CD14-positive monocyte (primary cell): ENCODE data around the gene ATXN1. TPM values are rescaled to one million over a fixed set of nuclear protein-coding genes. Genes with fewer than 3 reads are reported as not detected.

ENCODE experiments used
- DNase-seq, 3 donors: peaks; one replicate each; pipeline ENCODE4 v3.0.0-alpha.2; 2011 to 2022
- H2AFZ ChIP-seq: 2 replicates; pipeline ENCODE4 v1.6.0; 2012; ENCODE audit warnings: mild to moderate bottlenecking, low read depth, low read length, inconsistent platforms; ENCODE audit not compliant: insufficient read depth, poor library complexity, severe bottlenecking
- H3K27ac ChIP-seq, 2 donors: 1 replicate in 1 of 2; 2 replicates in 1 of 2; pipeline ENCODE4 v1.5.1; 2012 to 2013; ENCODE audit warnings: low read length in 2 of 2, control low read depth in 1 of 2, inconsistent platforms in 1 of 2, low read depth in 1 of 2, mild to moderate bottlenecking in 1 of 2
- H3K27me3 ChIP-seq, 2 donors: one replicate each; pipeline versions ENCODE4 v1.6.0 to v1.6.1; 2011 to 2013; ENCODE audit warnings: low read length in 2 of 2; ENCODE audit not compliant: control insufficient read depth in 2 of 2, insufficient read depth in 2 of 2
- H3K36me3 ChIP-seq, 2 donors: replicated peaks in 1 of 2; 1 replicate in 1 of 2; 2 replicates in 1 of 2; pipeline versions ENCODE4 v1.5.1 to v1.6.1; 2012 to 2013; ENCODE audit warnings: low read length in 2 of 2, control low read depth in 1 of 2, inconsistent platforms in 1 of 2, mild to moderate bottlenecking in 1 of 2; ENCODE audit not compliant: insufficient read depth in 2 of 2, control insufficient read depth in 1 of 2
- H3K4me1 ChIP-seq, 2 donors: 1 replicate in 1 of 2; 2 replicates in 1 of 2; pipeline versions ENCODE4 v1.5.1 to v1.6.1; 2012 to 2013; ENCODE audit warnings: low read length in 2 of 2, control low read depth in 1 of 2, inconsistent platforms in 1 of 2, mild to moderate bottlenecking in 1 of 2, moderate library complexity in 1 of 2; ENCODE audit not compliant: insufficient read depth in 2 of 2, control insufficient read depth in 1 of 2
- H3K4me2 ChIP-seq: replicated peaks from 2 replicates; pipeline ENCODE3; 2012; ENCODE audit warnings: low read length, moderate library complexity, mild to moderate bottlenecking; ENCODE audit not compliant: poor library complexity, severe bottlenecking; ENCODE audit errors: extremely low read depth
- H3K4me3 ChIP-seq, 3 experiments: fragments of 200-600 bp in 1 of 3; sonication (generic) in 1 of 3; replicated peaks in 1 of 3; 1 replicate in 2 of 3; 2 replicates in 1 of 3; pipeline ENCODE4 v1.5.1; 2011 to 2013; ENCODE audit warnings: low read length in 3 of 3, mild to moderate bottlenecking in 3 of 3, control low read depth in 2 of 3, low read depth in 2 of 3, inconsistent platforms in 1 of 3, moderate library complexity in 1 of 3
- H3K79me2 ChIP-seq: 2 replicates; pipeline ENCODE4 v1.6.0; 2012; ENCODE audit warnings: mild to moderate bottlenecking, control low read depth, inconsistent platforms, low read length, moderate library complexity; ENCODE audit not compliant: insufficient read depth
- H3K9ac ChIP-seq: 2 replicates; pipeline ENCODE4 v1.6.0; 2017; ENCODE audit warnings: low read length, mild to moderate bottlenecking; ENCODE audit not compliant: insufficient read depth, poor library complexity, severe bottlenecking
- H3K9me3 ChIP-seq, 2 donors: replicated peaks in 1 of 2; 1 replicate in 1 of 2; 2 replicates in 1 of 2; pipeline versions ENCODE4 v1.5.1 to v1.6.1; 2012 to 2013; ENCODE audit warnings: low read length in 2 of 2, control low read depth in 1 of 2; ENCODE audit not compliant: control insufficient read depth in 1 of 2, insufficient read depth in 1 of 2
- H4K20me1 ChIP-seq: 2 replicates; pipeline ENCODE4 v1.6.0; 2012; ENCODE audit warnings: mild to moderate bottlenecking, low read length, control low read depth, moderate library complexity; ENCODE audit not compliant: insufficient read depth
- H3K27ac Mint-ChIP-seq, 7 donors: one replicate each; pipeline ENCODE4 v1.8.0; 2020; ENCODE audit warnings: mild to moderate bottlenecking in 7 of 7, mixed read lengths in 7 of 7, moderate library complexity in 6 of 7, inconsistent platforms in 2 of 7
- H3K27me3 Mint-ChIP-seq, 3 donors: one replicate each; pipeline ENCODE4 v1.8.0; 2021 to 2022; ENCODE audit warnings: low read depth in 3 of 3, mild to moderate bottlenecking in 3 of 3, mixed read lengths in 3 of 3, moderate library complexity in 3 of 3, inconsistent platforms in 1 of 3
- H3K36me3 Mint-ChIP-seq, 2 donors: one replicate each; pipeline ENCODE4 v1.8.0; 2020; ENCODE audit warnings: mixed read lengths in 2 of 2, inconsistent platforms in 1 of 2, mild to moderate bottlenecking in 1 of 2
- H3K4me1 Mint-ChIP-seq: one replicate; pipeline ENCODE4 v1.8.0; 2020; ENCODE audit warnings: mild to moderate bottlenecking, mixed read lengths
- H3K4me3 Mint-ChIP-seq, 2 donors: one replicate each; pipeline ENCODE4 v1.8.0; 2020; ENCODE audit warnings: mild to moderate bottlenecking in 2 of 2, mixed read lengths in 2 of 2, moderate library complexity in 1 of 2
- H3K9me3 Mint-ChIP-seq, 7 donors: one replicate each; pipeline ENCODE4 v1.8.0; 2020 to 2022; ENCODE audit warnings: mixed read lengths in 7 of 7, mild to moderate bottlenecking in 6 of 7, moderate library complexity in 6 of 7, inconsistent platforms in 2 of 7
- WGBS: methylation state at CpG from one replicate; pipeline ENCODE4 v1.1.5; 2013; ENCODE audit warnings: missing lambda C conversion rate; ENCODE audit not compliant: insufficient coverage; 5-methylcytosine and 5-hydroxymethylcytosine counted together
- intact Hi-C, 2 donors: fragments of 100-400 bp; cut with micrococcal nuclease; formaldehyde crosslinking; loops; one replicate each; pipeline versions ENCODE4 v1.15.0 to v1.15.1; 2023
- polyA plus RNA-seq, 3 donors: library from polyadenylated mRNA; depleted of rRNA in 1 of 3; unstranded in 2 of 3; stranded (reverse) in 1 of 3; fragments of 300-500 nt in 2 of 3; fragments of >200 nt in 1 of 3; fragmentation: Illumina TruSeq in 2 of 3; gene quantifications; 1 replicate in 2 of 3; 2 replicates in 1 of 3; pipeline ENCODE4 v1.2.3, GENCODE V29; 2012 to 2021
- TF ChIP-seq, protein P1 (sequence below): fragments of 200-600 bp; IDR thresholded peaks from one replicate; pipeline ENCODE4 v1.8.0; 2022; ENCODE audit warnings: antibody characterized with exemption, mild to moderate bottlenecking

The ATXN1 gene
- polyA plus RNA-seq, 3 donors = 8.8 to 19.1 (median 10.9) TPM

DNA sequence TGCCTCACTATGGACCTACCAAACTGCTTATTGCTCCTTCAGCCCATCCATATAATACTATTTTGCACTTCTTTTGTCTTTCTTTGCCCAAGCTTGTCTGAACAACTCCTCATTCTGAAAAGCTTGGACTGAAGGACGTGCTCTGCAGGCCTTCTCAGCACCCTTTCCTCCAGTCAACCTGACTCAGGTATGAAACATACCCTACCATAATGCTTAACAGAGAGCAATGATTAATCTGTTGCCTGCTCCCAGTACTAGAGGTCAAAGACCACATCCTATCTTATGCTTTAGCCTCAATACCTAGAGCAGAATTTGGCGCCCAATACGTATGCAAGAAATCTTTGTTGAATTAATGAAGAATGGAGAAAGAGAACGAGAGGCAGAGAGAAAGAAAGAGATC lies 55.2 kb downstream of the ATXN1 start:
- H3K4me3 ChIP-seq = peak overlapping the region in 1 of 3 experiments; percentile 56
- no peaks in the 10 kb centered on the region for H3K36me3 ChIP-seq
- no peaks in the 10 kb centered on the region for H3K9me3 ChIP-seq
- peaks cover 18% of the 10 kb centered on the region for H4K20me1 ChIP-seq
- no peak overlapping the region for H3K9ac ChIP-seq
- WGBS = 88% methylated on average over 2 of the region's 4 CpGs
- Mint-ChIP-seq H3K36me3 (peaks cover 0 to 2% of the 10 kb centered on the region in 2 donors), H3K27me3 (no peaks in the 10 kb centered on the region), H3K4me1 (peaks cover 65% of the 10 kb centered on the region), H3K9me3 (no peaks in the 10 kb centered on the region), H3K4me3 (peak overlapping the region in 1 of 2 donors; percentile 69), H3K27ac (peak overlapping the region; percentile 95 to 97 (median 96))
- no peaks in the 10 kb centered on the region for H3K27me3 ChIP-seq
- H2AFZ ChIP-seq = no peak overlapping the region
- peaks cover 68% of the 10 kb centered on the region for H3K79me2 ChIP-seq
- peak overlapping the region; percentile 56 for H3K4me2 ChIP-seq
- H3K4me1 ChIP-seq = peaks cover 56 to 65% of the 10 kb centered on the region in 2 donors
- H3K27ac ChIP-seq = peak overlapping the region; percentile 60 to 80
- intact Hi-C loops = no loop called here
- DNase-seq = no peak
- TF ChIP-seq, protein P1, sequence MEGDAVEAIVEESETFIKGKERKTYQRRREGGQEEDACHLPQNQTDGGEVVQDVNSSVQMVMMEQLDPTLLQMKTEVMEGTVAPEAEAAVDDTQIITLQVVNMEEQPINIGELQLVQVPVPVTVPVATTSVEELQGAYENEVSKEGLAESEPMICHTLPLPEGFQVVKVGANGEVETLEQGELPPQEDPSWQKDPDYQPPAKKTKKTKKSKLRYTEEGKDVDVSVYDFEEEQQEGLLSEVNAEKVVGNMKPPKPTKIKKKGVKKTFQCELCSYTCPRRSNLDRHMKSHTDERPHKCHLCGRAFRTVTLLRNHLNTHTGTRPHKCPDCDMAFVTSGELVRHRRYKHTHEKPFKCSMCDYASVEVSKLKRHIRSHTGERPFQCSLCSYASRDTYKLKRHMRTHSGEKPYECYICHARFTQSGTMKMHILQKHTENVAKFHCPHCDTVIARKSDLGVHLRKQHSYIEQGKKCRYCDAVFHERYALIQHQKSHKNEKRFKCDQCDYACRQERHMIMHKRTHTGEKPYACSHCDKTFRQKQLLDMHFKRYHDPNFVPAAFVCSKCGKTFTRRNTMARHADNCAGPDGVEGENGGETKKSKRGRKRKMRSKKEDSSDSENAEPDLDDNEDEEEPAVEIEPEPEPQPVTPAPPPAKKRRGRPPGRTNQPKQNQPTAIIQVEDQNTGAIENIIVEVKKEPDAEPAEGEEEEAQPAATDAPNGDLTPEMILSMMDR = no peak

DNA sequence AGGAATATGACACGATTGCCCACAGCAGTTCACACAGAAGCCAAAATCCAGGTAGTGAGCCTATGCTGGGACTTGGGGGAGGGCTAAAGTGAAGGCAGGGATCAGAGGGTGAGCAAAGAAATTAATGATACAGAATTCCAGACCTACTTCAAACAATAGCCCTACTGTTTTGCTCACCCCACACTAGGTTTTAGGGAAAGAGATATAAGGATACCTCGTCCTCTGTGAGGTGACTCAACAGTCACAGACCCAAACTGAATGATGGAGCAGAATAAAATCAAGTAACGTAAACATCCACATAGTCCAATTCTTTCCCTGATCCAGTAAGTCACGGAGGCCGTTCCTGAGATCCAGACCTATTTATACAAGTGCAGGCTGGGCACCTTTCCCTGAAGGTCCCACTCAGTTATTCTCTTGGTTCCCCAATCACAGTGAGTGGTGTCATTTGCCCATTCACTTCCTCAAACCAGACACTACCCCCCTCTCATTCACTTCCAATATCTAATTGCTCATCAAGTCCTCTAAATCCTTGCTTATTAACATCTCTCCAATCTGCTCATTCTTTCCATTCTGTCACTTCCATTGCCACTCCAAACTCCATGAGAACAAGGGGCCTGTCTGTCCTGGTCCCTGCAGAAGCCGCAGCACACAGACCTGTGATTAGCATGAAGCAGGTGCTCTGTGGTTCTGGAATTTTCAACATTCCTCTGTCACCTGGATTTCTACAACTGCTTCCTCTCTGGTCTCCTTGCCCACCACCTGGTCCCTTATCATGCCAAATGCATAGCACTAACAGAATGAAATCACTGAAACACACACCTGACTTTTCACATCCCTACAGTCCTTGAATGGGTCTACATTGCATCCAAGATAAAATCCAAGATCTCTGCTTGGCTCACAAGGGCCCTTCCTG lies 55.9 kb downstream of the ATXN1 start:
- 87% methylated on average over 4 of the region's 6 CpGs for WGBS
- H3K36me3 Mint-ChIP-seq = peaks cover 0 to 2% of the 10 kb centered on the region in 2 donors
- Histone ChIP-seq H3K4me1 (peaks cover 63 to 69% of the 10 kb centered on the region in 2 donors), H4K20me1 (peaks cover 18% of the 10 kb centered on the region), H3K79me2 (peaks cover 68% of the 10 kb centered on the region), H3K9ac (peak overlapping the region; percentile 34), H3K4me2 (peak overlapping the region; percentile 56), H3K27ac (peak overlapping the region; percentile 56 to 80), H3K4me3 (peak overlapping the region in 1 of 3 experiments; percentile 56), H3K36me3 (no peaks in the 10 kb centered on the region), H3K27me3 (no peaks in the 10 kb centered on the region), H2AFZ (no peak overlapping the region), H3K9me3 (no peaks in the 10 kb centered on the region)
- no peaks in the 10 kb centered on the region for H3K27me3 Mint-ChIP-seq
- intact Hi-C loops = loop anchor here in 1 of 2 donors (2.0 kb wide), 1 partner anchor 21 kb away; no protein-coding TSS in a partner anchor
- H3K4me1 Mint-ChIP-seq = peaks cover 69% of the 10 kb centered on the region
- H3K9me3 Mint-ChIP-seq = no peaks in the 10 kb centered on the region
- TF ChIP-seq, protein P1 = no peak
- peak overlapping the region; percentile 95 to 97 (median 96) for H3K27ac Mint-ChIP-seq
- peak; percentile 62 to 83 (median 75) for DNase-seq
- peak overlapping the region; percentile 74 to 81 for H3K4me3 Mint-ChIP-seq
